Stimulated activated naive CD4-positive, alpha-beta T cell treated with Interleukin-2 at 50 U/mL for 16 hours (primary cell): ENCODE results near the gene PCDH1.

Experiments
- DNase-seq: peaks from one replicate; lab custom pipeline; 2025; lab: John Stamatoyannopoulos, UW

Gene PCDH1

DNA sequence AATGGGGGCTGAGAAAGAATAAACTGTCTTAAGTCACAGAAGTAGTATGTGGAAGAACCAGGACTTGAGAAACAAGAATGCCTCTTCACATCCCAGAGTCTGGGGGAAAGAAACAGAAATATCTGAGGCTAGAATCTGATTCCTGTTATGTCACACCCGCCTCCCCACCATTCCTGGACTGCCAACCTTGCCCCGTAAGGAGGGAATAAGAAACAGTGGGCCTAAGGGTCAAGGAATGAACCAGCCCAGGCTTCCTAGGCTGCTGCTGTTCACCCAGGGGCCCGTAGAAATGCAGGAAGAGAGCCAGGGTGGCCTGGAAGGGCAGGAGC, 4.3 kb downstream of the PCDH1 start:
- DNase-seq = no peak

DNA sequence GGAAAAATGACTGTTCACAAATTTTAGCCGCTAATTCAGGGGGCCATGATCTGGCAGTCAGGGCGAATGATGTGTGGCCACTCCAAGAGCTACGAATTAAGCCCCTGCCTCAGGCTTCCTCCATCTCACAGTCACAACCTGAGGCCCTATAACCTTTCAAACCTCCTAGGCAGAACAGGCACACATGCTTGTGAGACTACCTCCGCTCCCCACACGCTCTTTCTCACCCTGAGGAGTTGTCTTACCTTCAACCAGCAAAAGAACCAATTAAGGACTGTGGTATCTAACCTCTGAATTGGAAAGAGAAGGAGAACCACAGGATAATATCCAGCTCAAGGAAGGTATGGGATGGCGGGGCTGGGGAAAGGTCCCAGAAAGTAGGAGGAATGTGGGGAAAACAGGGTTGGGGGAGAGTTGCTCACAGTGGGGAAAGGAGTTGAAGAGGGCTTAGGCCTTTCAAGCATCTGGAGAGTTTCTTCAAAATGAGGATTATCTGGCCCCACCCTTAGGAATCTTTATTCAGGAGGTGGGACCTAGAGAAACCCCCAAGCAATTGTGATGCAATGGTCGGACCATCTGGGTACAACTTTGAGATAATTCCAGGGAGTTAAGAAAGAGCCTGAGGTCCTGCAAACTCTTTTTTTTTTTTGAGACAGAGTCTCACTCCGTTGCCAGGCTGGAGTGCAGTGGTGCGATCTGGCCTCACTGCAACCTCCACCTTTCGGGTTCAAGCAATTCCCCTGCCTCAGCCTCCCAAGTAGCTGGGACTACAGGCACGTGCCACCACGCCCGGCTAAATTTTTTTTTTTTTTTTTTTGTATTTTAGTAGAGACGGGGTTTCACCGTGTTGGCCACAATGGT, 5.5 kb downstream of the PCDH1 start:
- no peak for DNase-seq

DNA sequence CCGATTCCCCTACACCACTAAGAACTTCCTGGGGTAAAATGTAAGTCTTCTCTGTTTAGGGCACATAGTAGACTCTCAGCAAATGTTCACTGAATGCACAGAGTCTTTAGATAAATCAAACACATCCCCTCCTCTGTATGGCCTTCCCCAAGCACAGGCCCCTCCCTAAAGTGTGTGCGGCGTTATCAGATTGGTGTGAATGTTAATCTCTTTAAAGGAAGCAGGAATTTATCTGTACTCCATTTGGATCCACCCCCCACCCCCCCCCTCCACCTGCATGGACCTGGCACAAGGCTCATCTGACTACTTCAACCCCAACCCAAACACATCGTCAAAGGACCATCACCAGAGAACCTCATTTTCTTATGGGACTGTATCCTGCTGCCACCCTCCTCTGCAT, 6.3 kb downstream of the PCDH1 start:
- no peak for DNase-seq

DNA sequence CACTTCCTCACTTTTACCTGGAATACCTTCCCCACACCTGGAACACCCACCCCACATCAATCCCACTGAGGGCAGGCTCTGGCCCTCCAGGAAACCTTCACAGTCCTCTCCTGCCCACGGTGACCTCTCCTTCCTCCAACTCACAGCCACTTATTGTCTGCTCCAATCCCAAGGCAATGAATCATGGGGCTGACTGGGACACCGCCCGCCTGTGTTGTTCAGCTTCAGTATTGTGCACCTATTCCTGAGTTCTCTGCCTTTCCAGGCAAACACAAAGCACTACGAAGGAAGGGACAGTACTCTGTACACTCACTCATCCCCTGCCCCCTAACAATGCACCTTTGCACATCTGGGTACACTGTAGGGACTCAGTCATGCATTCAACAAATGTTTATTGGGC, 7.3 kb downstream of the PCDH1 start:
- no peak for DNase-seq

DNA sequence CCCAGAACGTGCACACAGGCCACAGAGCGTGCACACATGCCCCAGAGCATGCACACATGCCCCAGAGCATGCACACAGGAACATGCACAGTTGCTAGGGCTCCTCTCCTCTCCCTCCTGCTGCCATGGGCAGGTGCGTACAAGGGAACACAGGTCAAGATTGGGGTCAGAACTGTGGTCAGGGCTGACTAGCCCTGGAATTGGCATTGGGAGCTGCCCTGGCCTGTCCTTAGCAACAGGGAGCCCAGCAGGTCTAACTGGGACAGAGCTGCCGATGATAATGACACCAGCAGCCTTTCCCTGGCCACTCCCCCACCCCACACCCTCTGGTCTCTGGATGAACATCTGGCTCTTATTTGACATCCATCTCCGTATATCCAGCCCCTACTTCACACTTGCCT, 8.0 kb downstream of the PCDH1 start:
- DNase-seq = no peak

DNA sequence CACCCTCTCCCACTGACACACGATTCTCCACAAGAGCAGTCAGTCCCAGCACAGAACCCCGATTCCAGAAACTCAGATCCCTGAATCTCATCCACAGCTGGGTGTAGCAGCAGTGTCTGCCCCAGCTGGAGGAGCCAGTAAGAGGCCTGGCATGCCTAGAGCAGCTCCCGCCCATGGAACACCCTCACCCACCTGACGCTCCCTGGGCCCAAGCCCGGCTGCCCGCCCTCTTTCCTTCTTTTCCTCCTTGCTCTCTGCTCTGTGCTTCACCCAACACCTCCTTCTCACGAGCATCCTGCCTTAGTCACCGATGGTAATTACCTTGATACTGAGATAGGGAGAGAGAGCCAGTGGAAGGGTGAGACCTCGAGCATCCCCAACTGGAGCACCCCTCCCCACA, 8.7 kb downstream of the PCDH1 start:
- no peak for DNase-seq

DNA sequence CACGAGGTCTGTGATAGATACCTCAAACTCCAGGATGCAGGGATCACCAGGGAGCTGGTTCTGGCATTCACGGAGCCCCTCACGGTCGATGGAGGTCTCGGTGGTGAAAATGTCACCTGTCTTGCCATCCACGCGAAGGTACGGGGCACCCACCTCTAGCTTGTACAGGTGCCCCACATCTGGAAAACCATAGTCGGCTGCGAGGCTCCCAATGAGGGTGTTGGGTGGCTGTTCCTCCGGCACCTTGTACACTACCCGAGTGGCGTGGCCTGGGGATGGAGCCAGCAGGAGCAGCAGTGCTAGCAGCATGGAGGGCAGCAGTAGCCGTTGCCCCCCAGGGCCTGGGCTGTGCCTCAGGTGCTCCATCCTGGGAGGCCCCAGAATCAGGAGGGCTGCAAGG, 9.2 kb downstream of the PCDH1 start:
- no peak for DNase-seq

DNA sequence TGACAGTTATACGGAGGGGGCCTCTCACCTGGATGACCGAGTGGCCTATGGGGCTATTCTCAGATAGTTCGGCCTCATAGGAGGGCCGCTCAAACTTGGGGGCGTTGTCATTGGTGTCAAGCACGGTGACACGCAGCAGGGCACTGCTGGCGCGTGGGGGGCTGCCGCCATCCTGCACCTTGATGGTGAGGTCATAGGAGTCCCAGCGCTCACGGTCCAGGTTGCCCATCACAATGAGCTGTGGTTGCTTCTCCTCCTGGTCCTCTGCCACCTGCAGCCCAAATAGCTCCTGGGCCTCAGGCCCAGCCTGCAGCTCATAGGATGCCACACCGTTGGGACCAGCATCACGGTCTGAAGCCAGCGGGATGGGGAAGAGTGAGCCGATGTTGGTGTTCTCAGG, 9.7 kb downstream of the PCDH1 start:
- no peak for DNase-seq

DNA sequence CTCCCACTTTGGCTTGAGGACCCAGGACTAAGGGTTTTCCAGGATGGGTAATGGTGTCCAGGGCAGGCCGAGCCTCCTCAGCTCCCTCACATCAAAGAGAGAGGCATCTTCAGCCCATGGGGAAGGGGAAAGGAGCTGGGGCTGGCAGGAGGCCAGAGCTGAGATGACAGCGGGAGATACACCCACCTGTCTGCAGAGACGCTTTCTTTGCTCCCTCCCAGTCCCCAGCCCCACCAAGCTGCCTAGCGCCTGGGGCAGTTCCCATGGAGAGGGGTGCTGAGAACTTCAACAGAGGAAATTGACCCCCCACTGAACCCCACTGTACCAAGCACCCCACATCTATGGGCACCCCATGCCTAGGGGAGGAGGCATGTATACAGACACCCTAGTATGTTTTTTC, 10.6 kb downstream of the PCDH1 start:
- no peak for DNase-seq

DNA sequence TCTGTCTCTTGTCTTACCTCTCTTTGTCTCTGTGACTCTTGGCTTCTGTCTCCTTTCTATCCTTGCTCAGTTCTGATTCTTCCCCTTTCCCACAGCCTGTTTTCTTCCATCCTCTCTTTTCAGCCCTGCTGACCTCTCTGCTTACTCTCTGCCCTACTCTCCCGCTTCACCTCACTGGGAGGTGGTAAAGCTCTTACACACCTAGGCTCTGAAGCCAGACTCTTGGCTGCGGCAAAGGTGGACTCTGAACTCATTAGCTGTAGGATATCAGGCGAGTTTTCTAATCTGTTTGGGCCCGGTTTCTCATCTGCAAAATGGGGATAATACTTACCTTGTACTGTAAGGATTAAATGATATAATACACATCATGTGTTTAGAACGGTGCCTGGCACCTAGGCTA, 11.1 kb downstream of the PCDH1 start:
- DNase-seq = no peak

DNA sequence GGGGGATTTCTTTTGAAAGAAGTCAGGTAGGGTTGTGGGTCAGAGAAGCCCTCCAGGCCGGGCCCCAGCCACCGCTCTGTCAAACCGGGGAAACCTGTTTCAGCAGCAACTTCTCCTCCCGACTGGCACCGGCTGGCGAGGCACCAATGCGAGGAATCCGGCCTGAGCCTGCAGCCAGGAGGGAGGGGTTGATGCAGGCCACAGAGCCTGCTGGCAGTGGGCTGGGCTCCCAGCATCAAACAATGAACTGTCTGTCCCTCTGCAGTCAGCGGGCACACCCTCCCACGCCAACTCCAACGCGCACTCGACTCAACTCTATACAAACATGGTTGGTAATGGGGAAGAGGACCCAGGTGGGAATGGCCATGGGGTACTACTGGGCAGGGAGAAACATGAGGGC, 12.1 kb downstream of the PCDH1 start:
- no peak for DNase-seq

DNA sequence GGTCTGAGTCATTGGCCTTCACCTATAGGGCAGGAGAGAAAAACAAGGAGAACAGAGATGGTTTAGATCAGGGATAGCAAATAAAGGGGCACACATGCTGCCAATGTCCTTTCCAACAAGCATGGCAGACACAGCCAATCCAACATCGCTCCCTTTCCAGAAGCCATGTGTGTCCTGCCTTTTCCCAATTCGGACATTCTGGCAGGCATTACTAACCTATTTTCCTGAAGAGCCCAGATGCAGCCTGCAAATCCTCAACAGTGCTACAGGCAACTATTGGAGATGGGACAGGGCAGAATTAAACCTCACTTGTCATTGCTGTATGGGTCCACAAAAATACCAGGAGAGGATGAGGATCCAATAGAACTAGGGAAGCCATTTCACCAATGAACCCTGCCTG, 12.8 kb downstream of the PCDH1 start:
- DNase-seq = no peak

DNA sequence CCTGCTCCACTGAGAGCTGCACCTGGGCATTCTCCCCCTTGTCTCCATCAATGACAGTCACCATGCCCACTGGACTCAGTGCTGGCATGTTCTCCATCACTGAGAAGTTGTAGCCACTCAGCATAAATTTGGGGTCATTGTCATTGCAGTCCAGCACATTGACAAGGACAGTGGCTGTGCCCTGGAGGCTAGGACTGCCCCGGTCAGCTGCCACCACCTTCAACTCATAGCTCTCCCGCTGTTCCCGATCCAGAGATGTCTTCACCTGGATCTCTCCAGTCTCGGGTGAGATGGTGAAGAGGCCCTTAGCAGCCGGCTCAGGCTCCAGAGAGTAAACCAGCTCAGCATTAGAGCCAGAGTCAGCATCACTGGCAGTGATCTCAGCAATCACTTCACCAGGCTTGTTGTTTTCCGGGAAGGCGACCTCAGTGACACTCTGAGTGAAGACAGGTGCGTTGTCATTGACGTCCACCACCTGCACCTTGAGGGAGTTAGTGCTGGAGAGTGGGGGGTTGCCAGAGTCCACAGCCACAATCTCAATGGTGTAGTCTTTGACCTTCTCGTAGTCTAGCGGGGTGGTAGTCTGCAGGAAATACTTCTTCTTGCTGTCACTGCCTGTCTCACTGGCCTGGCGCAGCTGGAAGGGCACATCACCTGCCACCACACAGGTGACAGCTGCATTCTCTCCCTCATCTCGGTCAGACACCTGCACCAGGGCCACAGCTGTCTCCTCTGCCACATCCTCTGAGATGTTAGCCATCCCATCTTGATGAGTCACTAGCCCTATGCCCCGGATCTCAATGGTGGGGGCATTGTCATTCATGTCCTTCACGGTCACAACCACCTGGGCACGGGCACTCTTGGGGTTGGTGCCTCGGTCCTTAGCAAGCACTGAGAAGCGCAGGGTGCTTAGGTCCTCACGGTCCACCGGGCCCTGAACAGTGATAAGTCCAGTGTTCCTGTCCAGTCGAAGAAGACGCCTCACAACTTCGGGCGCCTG, 13.5 kb downstream of the PCDH1 start:
- DNase-seq = no peak

DNA sequence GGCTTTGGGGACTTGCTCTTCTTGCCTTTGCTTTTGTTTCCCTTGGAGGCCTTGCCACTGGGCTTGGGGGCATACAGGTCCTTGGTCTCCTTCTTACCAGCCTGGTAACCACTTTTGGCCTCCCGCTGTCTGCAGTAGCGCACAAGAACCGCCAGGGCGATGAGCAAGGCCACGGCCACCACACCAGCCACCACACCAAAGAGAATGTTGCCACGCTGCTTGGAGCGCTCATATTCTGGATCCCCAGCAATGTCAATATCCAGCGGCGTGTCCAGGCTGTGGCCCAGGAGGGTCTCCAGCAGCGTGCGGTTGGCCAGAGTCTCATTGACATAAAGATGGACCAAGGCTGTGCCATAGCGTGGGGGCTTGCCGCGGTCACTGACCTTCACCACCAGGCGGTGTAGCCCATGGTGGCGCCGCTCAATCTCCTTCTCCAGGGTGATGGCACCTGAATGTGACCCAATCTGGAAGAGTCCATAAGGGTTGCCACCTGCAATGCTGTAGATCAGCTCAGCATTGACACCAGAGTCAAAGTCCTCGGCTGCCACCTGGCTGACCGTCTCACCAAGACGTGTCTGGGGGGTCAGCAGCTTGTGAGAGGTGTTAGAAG, 14.5 kb downstream of the PCDH1 start:
- no peak for DNase-seq

DNA sequence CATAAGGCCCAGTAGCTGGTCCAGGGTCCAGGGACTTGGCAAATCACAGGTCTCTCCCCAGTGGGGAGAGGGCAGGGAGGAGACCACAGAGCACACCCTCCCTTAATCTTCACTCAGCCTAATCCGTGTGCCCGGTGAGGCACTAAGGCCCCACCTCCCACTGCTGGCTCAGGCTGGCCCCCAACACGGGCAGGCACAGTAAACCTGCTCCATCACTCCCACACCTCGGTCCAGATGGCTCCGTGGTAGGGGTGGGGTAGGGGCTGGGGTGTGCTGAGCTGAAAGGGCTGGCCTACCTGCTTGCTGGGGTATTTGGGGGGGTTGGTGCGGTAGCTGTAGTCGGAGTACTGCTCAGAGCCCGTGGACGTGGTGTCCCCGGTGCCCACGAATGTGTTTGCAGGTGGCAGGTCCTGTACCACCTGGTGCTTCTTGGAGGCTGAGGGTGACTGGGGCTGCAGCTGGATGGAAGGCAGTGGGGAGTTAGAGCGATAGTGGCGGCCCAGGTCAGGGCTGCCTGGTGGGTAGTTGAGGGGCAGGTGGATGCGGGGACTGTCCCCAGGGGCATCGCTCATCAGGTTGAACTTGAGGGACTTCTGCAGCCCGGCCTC, 15.2 kb downstream of the PCDH1 start:
- DNase-seq = no peak

DNA sequence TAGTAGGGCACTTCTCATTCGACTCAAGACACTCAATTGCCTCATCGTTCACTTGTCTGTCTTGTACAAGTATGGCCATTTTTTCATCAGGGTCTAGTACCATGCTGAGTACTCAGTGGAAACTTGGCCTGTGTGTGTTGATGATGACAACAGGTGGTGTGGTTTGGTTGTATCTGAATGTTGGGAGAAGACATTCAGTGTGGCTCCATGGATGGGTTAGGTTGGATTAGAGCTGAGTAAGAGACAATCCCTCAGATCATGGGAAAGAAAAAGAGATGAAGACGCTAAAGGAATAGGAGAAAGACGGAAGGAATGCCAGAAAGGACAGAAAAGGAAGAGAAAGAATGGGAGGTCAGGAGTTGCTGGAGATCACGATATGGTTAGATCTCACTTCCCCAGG, 17.0 kb downstream of the PCDH1 start:
- DNase-seq = no peak

DNA sequence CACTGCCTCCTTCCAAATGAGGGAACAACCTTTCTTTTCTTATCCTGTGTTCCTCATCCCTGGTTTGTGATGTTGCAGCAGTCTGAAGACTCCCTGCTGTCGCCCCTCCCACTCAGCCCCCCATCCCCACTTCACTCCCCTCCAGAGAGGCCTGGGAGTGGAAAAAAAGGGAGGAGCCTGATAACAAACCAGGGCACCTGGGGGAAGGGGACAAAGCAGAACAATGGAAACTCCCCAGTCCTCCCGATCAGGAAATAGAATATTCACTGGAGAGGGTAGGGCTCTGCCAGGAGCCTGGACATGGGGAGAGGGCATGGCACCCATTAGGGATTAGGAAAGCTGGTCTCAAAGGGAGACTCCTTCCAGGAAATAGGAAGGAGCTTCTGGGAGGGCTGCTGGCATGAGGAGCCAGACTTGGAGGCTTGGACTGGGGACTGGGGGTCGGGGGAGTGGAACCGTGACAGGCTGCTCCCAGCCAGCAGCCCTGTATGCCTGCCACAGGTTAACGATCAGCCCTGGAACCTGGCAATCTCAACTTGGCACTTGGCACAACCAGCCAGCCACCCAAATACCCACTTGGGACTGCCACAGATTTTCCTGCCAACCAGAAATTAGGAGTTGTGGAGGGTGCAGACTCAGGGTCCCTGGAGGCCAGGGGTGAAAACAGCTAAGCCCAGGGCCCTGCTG, 20.0 kb downstream of the PCDH1 start:
- no peak for DNase-seq

DNA sequence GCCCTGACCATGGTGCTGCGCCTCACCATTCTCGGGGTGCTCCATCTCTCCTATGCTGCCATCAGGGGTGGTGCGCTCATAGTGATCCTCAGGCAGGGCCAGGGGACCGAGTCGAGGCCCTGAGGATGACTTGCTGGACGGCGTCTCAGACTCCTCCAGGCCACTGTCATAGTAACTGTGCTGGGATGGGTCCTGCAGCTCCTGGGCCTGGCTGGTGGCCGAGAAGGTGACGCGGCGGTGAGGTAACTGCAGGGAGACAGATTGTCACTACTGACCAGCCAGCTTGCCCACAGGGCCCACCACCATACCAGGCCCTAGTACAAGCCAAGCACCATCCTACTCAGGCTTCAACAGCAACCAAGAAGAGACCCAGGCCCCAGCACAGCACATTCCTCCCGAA, 21.0 kb downstream of the PCDH1 start:
- no peak for DNase-seq

DNA sequence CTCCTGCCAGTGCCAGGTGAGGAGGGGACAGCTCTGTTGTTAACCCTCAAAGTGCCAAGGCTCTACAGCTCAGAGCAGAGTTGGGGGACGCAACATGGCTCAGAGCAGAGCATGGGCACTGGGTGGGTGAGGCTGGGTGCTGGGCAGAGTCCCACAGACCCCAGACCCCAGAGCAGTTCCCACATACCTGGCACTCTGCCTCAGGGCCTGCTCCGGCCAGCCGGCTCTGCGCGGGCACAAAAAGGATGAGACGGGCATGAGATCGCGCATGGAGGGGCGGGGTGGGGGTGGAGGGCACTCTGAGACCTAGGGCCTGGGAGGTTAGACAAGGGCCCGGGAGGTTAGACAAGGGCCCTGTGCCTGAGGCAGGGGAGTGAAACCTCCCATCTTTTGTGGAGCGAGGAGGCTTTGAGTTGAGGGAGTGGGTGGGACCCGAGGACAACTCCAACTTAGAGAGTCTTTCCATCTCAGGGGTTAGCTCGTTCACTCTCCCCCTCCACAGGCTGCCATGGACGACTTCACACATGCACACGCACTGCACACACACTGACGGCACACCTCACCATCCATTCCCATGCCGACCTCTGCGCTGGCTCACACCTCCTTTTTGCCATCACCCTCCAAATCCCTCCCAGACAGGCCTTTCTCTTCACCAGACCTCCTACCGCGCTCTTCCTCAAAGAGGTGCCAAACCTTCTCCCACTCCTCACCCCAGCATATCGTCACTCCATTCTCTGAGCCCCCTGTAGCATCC, 22.0 kb downstream of the PCDH1 start:
- DNase-seq = no peak

DNA sequence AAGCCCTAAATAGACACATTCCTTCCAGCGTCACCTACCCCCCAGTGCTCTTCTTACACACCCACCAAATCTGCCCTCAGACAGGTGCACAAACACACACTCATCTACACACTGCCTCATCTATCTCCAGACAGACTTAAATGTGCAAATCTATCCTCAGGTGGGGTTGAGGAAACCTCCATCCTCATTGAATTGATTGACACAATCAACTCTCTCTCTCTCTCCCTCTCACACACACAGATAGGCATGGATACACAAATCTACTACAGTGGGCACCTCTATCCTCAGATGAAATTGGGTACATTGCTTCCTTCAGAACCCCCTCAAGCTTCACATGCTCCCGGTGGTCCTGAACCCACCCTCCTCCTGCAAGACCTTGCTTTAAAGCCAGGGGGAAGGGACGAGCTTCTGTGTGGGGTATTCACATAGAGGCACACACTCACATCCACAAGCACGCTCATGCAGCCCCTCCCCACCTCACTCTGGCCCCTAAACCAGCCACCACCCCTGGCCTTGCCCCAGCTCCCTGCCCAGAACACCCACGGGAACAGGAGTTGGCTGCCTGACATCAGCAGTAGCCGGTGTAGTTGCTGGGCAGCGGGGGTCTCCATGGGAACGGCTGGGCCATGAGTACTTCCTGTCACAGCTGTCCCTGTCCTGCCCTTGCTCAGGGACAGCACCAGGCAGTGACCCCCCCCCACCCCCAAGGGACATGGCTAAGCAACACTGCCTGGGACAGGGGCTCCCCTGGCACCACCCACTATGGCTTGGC, 22.8 kb downstream of the PCDH1 start:
- DNase-seq = no peak
